Calu3 (cell line): ENCODE measurements around the gene LMF1. TPM values are rescaled to one million over a fixed set of nuclear protein-coding genes. Genes with fewer than 3 reads are reported as not detected.

Experiments used
- BruUV-seq: library from RNA; stranded (reverse); fragments of 400-500 nt; replicated peaks from 2 replicates; lab custom pipeline; 2021; lab: Mats Ljungman, UMichigan
- CTCF ChIA-PET: fragments of 300-600 bp; sonication (Branson Sonifier 250); formaldehyde crosslinking; loops from one replicate; lab custom pipeline; 2022; ENCODE audit warnings: antibody characterized with exemption; lab: Charles Lee
- DNase-seq: peaks from one replicate; pipeline ENCODE4 v3.0.0; 2022
- H3K27ac Mint-ChIP-seq: one replicate; pipeline ENCODE4 v1.8.0; 2022; ENCODE audit warnings: mixed read lengths; ENCODE audit not compliant: unreplicated experiment
- H3K27me3 Mint-ChIP-seq: one replicate; pipeline ENCODE4 v1.8.0; 2022; ENCODE audit warnings: mixed read lengths; ENCODE audit not compliant: unreplicated experiment
- H3K36me3 Mint-ChIP-seq: one replicate; pipeline ENCODE4 v1.8.0; 2022; ENCODE audit warnings: mild to moderate bottlenecking, moderate library complexity, mixed read lengths; ENCODE audit not compliant: insufficient read depth, unreplicated experiment
- H3K4me1 Mint-ChIP-seq: one replicate; pipeline ENCODE4 v1.8.0; 2022; ENCODE audit warnings: mild to moderate bottlenecking, low read depth, mixed read lengths; ENCODE audit not compliant: unreplicated experiment
- H3K4me3 Mint-ChIP-seq: one replicate; pipeline ENCODE4 v1.8.0; 2022; ENCODE audit warnings: mild to moderate bottlenecking, low read depth, moderate library complexity, mixed read lengths; ENCODE audit not compliant: unreplicated experiment
- H3K9me3 Mint-ChIP-seq: one replicate; pipeline ENCODE4 v1.8.0; 2022; ENCODE audit warnings: low read depth, mixed read lengths; ENCODE audit not compliant: unreplicated experiment
- CTCF ChIP-seq: fragments of 200-600 bp; IDR thresholded peaks from one replicate; pipeline ENCODE4 v1.8.0; 2022; ENCODE audit warnings: antibody characterized with exemption; ENCODE audit not compliant: unreplicated experiment
- intact Hi-C: fragments of 100-400 bp; cut with micrococcal nuclease; formaldehyde crosslinking; loops from one replicate; pipeline ENCODE4 v1.10.0; 2022; ENCODE audit not compliant: unreplicated experiment
- total RNA-seq: library from RNA; stranded (reverse); gene quantifications from 2 replicates; pipeline ENCODE4 v1.2.3, GENCODE V29; 2022

The LMF1 gene
- total RNA-seq, 1 experiment from 2014 or later: 31.9 TPM

- no TSS peak for BruUV-seq
- H3K4me1 Mint-ChIP-seq: peaks cover 29% of the 10 kb centered on the region
- DNase-seq: no peak
- no peak for TF ChIP-seq CTCF
- H3K36me3 Mint-ChIP-seq: peaks cover 5% of the 10 kb centered on the region
- CTCF ChIA-PET: no interaction called here
- no peaks in the 10 kb centered on the region for H3K9me3 Mint-ChIP-seq
- H3K4me3 Mint-ChIP-seq: no peak overlapping the region
- no peak overlapping the region for H3K27ac Mint-ChIP-seq
- intact Hi-C loops: no loop called here
- H3K27me3 Mint-ChIP-seq: peaks cover 93% of the 10 kb centered on the region
Observed at GRCh38 chr16:995087-995486, 24.3 kb upstream of the LMF1 start.

- peaks cover 27% of the 10 kb centered on the region for H3K4me1 Mint-ChIP-seq
- intact Hi-C loops: no loop called here
- H3K9me3 Mint-ChIP-seq: no peaks in the 10 kb centered on the region
- H3K27me3 Mint-ChIP-seq: peaks cover 96% of the 10 kb centered on the region
- TF ChIP-seq CTCF: no peak
- CTCF ChIA-PET: no interaction called here
- peaks cover 8% of the 10 kb centered on the region for H3K36me3 Mint-ChIP-seq
- H3K27ac Mint-ChIP-seq: no peak overlapping the region
- DNase-seq: no peak
- BruUV-seq: no TSS peak
- no peak overlapping the region for H3K4me3 Mint-ChIP-seq
Observed at GRCh38 chr16:993731-994130, 22.9 kb upstream of the LMF1 start.

GRCh38 chr16:991773-992172 lies 21.0 kb upstream of the LMF1 start:
- H3K36me3 Mint-ChIP-seq: peaks cover 3% of the 10 kb centered on the region
- H3K4me1 Mint-ChIP-seq: peaks cover 7% of the 10 kb centered on the region
- H3K27ac Mint-ChIP-seq: no peak overlapping the region
- CTCF ChIA-PET: interaction anchor here (0.6 kb wide), 1 partner anchor 34 kb away, joined by 5 read pairs; no protein-coding TSS in a partner anchor
- H3K27me3 Mint-ChIP-seq: peaks cover 97% of the 10 kb centered on the region
- no peak overlapping the region for H3K4me3 Mint-ChIP-seq
- no TSS peak for BruUV-seq
- no peaks in the 10 kb centered on the region for H3K9me3 Mint-ChIP-seq
- intact Hi-C loops: no loop called here
- DNase-seq: no peak
- no peak for TF ChIP-seq CTCF

GRCh38 chr16:991345-991744 lies 20.6 kb upstream of the LMF1 start:
- no peak for DNase-seq
- peaks cover 3% of the 10 kb centered on the region for H3K36me3 Mint-ChIP-seq
- CTCF ChIA-PET: interaction anchor here (0.6 kb wide), 1 partner anchor 34 kb away, joined by 5 read pairs; no protein-coding TSS in a partner anchor
- H3K27ac Mint-ChIP-seq: no peak overlapping the region
- TF ChIP-seq CTCF: no peak
- no peaks in the 10 kb centered on the region for H3K9me3 Mint-ChIP-seq
- peaks cover 3% of the 10 kb centered on the region for H3K4me1 Mint-ChIP-seq
- intact Hi-C loops: no loop called here
- peaks cover 97% of the 10 kb centered on the region for H3K27me3 Mint-ChIP-seq
- no TSS peak for BruUV-seq
- no peak overlapping the region for H3K4me3 Mint-ChIP-seq
